ENCODE measurements around the gene CFAP77. TPM values are rescaled to one million over a fixed set of nuclear protein-coding genes. Genes with fewer than 3 reads are reported as not detected.

Gene CFAP77
- total RNA-seq, 4 donors from 2014 or later, result 0.44 TPM; not detected in 3

DNA sequence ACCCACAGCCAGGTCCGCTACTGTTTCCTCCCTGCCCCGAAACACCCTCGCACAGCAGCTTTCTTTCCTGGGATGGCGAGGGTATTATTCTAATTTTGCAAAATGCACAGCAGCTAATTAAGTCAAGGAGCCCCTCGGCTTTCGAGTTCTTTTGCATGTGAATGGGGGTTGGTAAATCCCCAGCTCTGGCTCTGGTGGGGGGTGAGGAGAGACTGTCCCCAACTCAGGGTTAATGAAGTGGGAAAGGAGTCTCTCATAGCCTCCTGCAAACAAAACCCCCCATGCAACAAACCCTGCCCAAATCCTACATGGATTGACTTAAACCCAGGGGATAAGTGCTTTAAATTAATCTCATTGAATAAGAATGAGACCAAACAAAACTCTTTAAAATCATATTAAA, 181.2 kb downstream of the CFAP77 start:
- Histone ChIP-seq H3K36me3 (peaks cover 16 to 30% of the 10 kb centered on the region in 2 donors), H3K9me3 (no peaks in the 10 kb centered on the region), H3K27ac (no peak overlapping the region), H3K4me3 (replicated peaks in 1 of 3) (no peak overlapping the region), H3K27me3 (peaks cover 32% of the 10 kb centered on the region), H3K4me1 (peaks cover 0 to 16% of the 10 kb centered on the region in 2 donors)
- intact Hi-C loops (cut with DNase I), result no loop called here
- DNase-seq, result no peak
- WGBS, 2 donors, result 19 to 38% methylated on average over 6 of the region's 6 CpGs
- TF ChIP-seq, protein P1, sequence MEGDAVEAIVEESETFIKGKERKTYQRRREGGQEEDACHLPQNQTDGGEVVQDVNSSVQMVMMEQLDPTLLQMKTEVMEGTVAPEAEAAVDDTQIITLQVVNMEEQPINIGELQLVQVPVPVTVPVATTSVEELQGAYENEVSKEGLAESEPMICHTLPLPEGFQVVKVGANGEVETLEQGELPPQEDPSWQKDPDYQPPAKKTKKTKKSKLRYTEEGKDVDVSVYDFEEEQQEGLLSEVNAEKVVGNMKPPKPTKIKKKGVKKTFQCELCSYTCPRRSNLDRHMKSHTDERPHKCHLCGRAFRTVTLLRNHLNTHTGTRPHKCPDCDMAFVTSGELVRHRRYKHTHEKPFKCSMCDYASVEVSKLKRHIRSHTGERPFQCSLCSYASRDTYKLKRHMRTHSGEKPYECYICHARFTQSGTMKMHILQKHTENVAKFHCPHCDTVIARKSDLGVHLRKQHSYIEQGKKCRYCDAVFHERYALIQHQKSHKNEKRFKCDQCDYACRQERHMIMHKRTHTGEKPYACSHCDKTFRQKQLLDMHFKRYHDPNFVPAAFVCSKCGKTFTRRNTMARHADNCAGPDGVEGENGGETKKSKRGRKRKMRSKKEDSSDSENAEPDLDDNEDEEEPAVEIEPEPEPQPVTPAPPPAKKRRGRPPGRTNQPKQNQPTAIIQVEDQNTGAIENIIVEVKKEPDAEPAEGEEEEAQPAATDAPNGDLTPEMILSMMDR (IDR thresholded peaks at IDR 0.05), result no peak
- TF ChIP-seq POLR2A (IDR thresholded peaks at IDR 0.05), result no peak

DNA sequence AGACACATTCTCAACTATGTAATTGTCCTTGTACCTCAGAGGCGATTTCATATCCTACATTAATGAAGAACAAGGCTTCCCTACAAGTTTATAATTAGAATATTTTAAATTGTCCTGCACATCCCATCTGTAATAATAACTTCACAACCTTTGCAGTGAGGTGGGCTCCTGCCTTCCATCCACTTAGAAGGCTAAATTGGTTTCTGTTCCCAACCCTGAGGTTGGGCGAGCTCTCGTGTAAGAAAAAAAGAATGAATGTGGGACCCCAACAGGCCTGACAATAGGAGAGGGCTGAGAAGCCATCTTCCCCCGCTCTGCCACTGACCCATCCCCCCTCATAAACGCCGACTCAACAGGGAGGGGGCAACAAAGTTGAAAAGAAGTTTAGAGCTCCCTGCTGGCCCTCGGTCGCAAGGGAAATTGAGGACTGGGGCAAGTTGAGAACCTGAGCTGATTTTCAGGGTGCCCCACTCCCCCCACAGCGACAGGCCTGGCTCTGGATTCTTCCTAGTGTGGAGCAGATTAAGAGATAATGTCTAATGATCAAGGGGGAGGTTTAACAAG, 181.8 kb downstream of the CFAP77 start:
- no peak overlapping the region for H3K27ac ChIP-seq
- no peak for DNase-seq
- H3K9me3 ChIP-seq, result no peaks in the 10 kb centered on the region
- no peak overlapping the region for H3K4me3 ChIP-seq (replicated peaks in 1 of 3)
- H3K4me1 ChIP-seq, result peaks cover 0 to 16% of the 10 kb centered on the region in 2 donors
- H3K27me3 ChIP-seq, result peaks cover 26% of the 10 kb centered on the region
- peaks cover 16 to 31% of the 10 kb centered on the region in 2 donors for H3K36me3 ChIP-seq
- no peak for TF ChIP-seq POLR2A (IDR thresholded peaks at IDR 0.05)
- TF ChIP-seq, protein P1 (IDR thresholded peaks at IDR 0.05), result no peak
- intact Hi-C loops (cut with DNase I), result no loop called here
- 65% methylated on average over 9 of the region's 9 CpGs for WGBS, 2 donors

DNA sequence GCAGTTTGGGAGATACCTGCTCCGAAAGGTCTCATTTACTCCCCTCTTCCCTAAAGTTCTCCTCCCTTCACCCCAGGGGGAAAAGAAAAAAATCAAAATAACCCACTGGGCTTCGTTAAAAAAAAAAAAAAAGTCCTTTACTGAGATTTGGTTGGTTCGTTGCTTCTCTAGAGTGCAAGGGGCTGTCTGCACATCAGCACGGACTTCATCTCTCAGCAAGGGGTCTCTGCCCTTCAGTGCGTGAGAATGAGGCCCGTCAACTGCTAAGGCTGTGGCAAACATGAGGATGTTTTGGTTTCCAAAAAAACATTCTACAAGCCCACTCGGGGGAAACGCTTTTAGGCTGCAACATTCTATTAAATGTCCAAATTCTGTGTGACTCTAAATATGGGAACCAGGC, 182.4 kb downstream of the CFAP77 start:
- TF ChIP-seq, protein P1 (IDR thresholded peaks at IDR 0.05), result no peak
- TF ChIP-seq POLR2A (IDR thresholded peaks at IDR 0.05), result no peak
- H3K9me3 ChIP-seq, result no peaks in the 10 kb centered on the region

DNA sequence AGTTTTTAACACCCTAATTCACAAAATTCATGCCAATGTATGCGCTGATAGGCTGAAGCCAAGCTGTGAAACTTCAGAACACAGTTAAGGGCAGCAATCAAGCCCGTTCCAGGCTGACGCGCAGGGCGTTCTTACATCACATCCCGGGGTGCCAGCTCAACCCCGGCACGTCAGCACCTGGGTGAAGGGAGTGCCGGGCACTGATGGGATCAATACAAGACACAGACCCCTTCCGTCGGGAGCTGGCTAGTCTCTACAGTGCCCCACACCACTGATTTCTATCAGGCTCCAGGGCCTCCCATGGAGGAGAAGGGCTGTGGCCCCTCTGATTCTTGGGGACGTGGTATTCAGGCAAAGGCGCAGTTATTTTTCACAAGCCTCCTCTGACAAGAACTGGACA, 184.4 kb downstream of the CFAP77 start:
- Histone ChIP-seq H3K27me3 (peaks cover 9% of the 10 kb centered on the region), H3K36me3 (peaks cover 16 to 35% of the 10 kb centered on the region in 2 donors), H3K9me3 (no peaks in the 10 kb centered on the region), H3K27ac (no peak overlapping the region), H3K4me3 (replicated peaks in 1 of 3) (no peak overlapping the region), H3K4me1 (peaks cover 0 to 15% of the 10 kb centered on the region in 2 donors)
- DNase-seq, result no peak
- WGBS, 2 donors, result 93 to 97% methylated on average over 12 to 13 of the region's 13 CpGs
- intact Hi-C loops (cut with DNase I), result no loop called here
- TF ChIP-seq POLR2A (IDR thresholded peaks at IDR 0.05), result no peak
- TF ChIP-seq, protein P1 (IDR thresholded peaks at IDR 0.05), result no peak

More for the DNA sequence above, 182.4 kb downstream of the CFAP77 start:
- Histone ChIP-seq H3K27me3 (peaks cover 20% of the 10 kb centered on the region), H3K4me3 (replicated peaks in 1 of 3) (no peak overlapping the region), H3K27ac (no peak overlapping the region), H3K36me3 (peaks cover 16 to 31% of the 10 kb centered on the region in 2 donors), H3K4me1 (peaks cover 0 to 16% of the 10 kb centered on the region in 2 donors)
- DNase-seq, result no peak
- 83 to 85% methylated on average over 8 of the region's 8 CpGs for WGBS, 2 donors
- intact Hi-C loops (cut with DNase I), result no loop called here

DNA sequence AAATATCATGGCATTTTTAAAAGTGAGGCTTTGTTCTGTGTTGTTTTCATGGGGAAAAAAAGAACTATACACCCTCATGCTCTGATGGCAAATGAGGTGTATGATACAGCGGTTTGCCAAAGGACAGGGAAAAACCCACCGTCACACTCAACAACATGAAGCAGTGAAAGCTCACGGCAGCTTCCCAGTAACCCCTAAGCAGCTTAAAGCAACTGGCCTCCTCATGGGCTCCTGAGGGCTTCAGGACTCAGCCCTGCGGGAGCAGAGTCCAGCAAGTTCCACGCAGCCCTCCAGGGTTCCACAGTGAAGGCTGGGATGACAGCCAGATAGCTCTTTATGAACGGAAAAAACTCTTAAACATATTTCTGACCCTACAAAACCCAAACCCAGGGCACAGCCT, 185.3 kb downstream of the CFAP77 start:
- Histone ChIP-seq H3K27me3 (peaks cover 1% of the 10 kb centered on the region), H3K27ac (no peak overlapping the region), H3K9me3 (no peaks in the 10 kb centered on the region), H3K4me1 (peaks cover 0 to 6% of the 10 kb centered on the region in 2 donors), H3K36me3 (peaks cover 16 to 36% of the 10 kb centered on the region in 2 donors), H3K4me3 (replicated peaks in 1 of 3) (no peak overlapping the region)
- WGBS, 2 donors, result 80 to 86% methylated on average over 6 of the region's 6 CpGs
- DNase-seq, result no peak
- TF ChIP-seq, protein P1 (IDR thresholded peaks at IDR 0.05), result no peak
- TF ChIP-seq POLR2A (IDR thresholded peaks at IDR 0.05), result no peak
- intact Hi-C loops (cut with DNase I), result no loop called here
